ENCODE results near the gene DLGAP1. TPM values are rescaled to one million over a fixed set of nuclear protein-coding genes. Genes with fewer than 3 reads are reported as not detected.
"Not testable (repeated sequence)": the region's sequence is repeated elsewhere in the genome, so short reads cannot be mapped to it uniquely, and the experiment has no call there.

DLGAP1 gene
- total RNA-seq, 1 experiment from 2014 or later, result 23.0 TPM

GRCh38 chr18:4292696-4293095 is 162.4 kb downstream of the DLGAP1 start (continued):
- no peak for TF ChIP-seq ZNF532 (CRISPR knock-in tag; IDR thresholded peaks at IDR 0.05; ENCODE audit: borderline replicate concordance)
- TF ChIP-seq GABPB1 (CRISPR knock-in tag; IDR thresholded peaks at IDR 0.05), result no peak
- TF ChIP-seq MYBL2 (CRISPR knock-in tag; IDR thresholded peaks at IDR 0.05), result no peak
- TF ChIP-seq ELF4 (CRISPR knock-in tag; IDR thresholded peaks at IDR 0.05; ENCODE audit: low read depth), result no peak
- no peak for TF ChIP-seq ATF6 (CRISPR knock-in tag; IDR thresholded peaks at IDR 0.05)
- no peak for TF ChIP-seq ZBTB21 (CRISPR knock-in tag; IDR thresholded peaks at IDR 0.05; ENCODE audit: borderline replicate concordance)
- no peak for TF ChIP-seq AFF4 (CRISPR knock-in tag; IDR thresholded peaks at IDR 0.05; ENCODE audit: borderline replicate concordance)
- no peak for TF ChIP-seq ZNF396 (CRISPR knock-in tag; IDR thresholded peaks at IDR 0.05; ENCODE audit: borderline replicate concordance)
- no peak for TF ChIP-seq ZNF138 (CRISPR knock-in tag; conservative IDR thresholded peaks at IDR 0.05)
- no peak for TF ChIP-seq EMX1 (CRISPR knock-in tag; IDR thresholded peaks at IDR 0.05)
- TF ChIP-seq CBFB (CRISPR knock-in tag; IDR thresholded peaks at IDR 0.05; ENCODE audit: low read depth), result no peak
- TF ChIP-seq FOXP4 (CRISPR knock-in tag; IDR thresholded peaks at IDR 0.05), result no peak
- TF ChIP-seq ZNF232 (CRISPR knock-in tag; IDR thresholded peaks at IDR 0.05), result no peak
- no peak for TF ChIP-seq USF2 (CRISPR knock-in tag; IDR thresholded peaks at IDR 0.05)
- no peak for TF ChIP-seq SOX15 (CRISPR knock-in tag; IDR thresholded peaks at IDR 0.05)
- TF ChIP-seq ZNF281 (CRISPR knock-in tag; IDR thresholded peaks at IDR 0.05), result no peak

- DNase-seq (ENCODE audit: low spot score); H3K27me3 Mint-ChIP-seq (ENCODE audit: low read depth); ATAC-seq; H3K4me3 Mint-ChIP-seq; H3K9me3 Mint-ChIP-seq; POLR2A ChIA-PET; H3K36me3 Mint-ChIP-seq; H3K27ac Mint-ChIP-seq; CTCF ChIA-PET: not testable (repeated sequence)
- H3K4me1 Mint-ChIP-seq, result peaks cover 22% of the 10 kb centered on the region
Observed at GRCh38 chr18:4287340-4287739, 167.8 kb downstream of the DLGAP1 start.

All from WTC11 (cell line).